Sigmoid colon (tissue), 7 donors: ENCODE results near the gene CENPO. TPM values are rescaled to one million over a fixed set of nuclear protein-coding genes. Genes with fewer than 3 reads are reported as not detected.

ENCODE experiments used
- DNase-seq: peaks from one replicate; pipeline ENCODE4 v3.0.0-alpha.2; 2019
- H3K27ac ChIP-seq, 4 donors: fragments of 200-600 bp; sonication (generic); one replicate each; pipeline ENCODE4 v1.5.1; 2016 to 2019; ENCODE audit warnings: mild to moderate bottlenecking in 1 of 4
- H3K27me3 ChIP-seq, 3 donors: fragments of 200-600 bp; sonication (generic); one replicate each; pipeline ENCODE4 v1.5.1; 2019; ENCODE audit warnings: mild to moderate bottlenecking in 1 of 3
- H3K36me3 ChIP-seq, 4 donors: fragments of 200-600 bp; sonication (generic); one replicate each; pipeline ENCODE4 v1.5.1; 2016 to 2019
- H3K4me1 ChIP-seq, 4 donors: fragments of 200-600 bp; sonication (generic); one replicate each; pipeline ENCODE4 v1.5.1; 2017 to 2019
- H3K4me3 ChIP-seq, 4 donors: fragments of 200-600 bp; sonication (generic); one replicate each; pipeline ENCODE4 v1.5.1; 2017 to 2019; ENCODE audit warnings: mild to moderate bottlenecking in 2 of 4, moderate library complexity in 1 of 4
- H3K9me3 ChIP-seq, 4 donors: fragments of 200-600 bp in 3 of 4; sonication (generic) in 3 of 4; one replicate each; pipeline versions ENCODE4 v1.5.1 to v1.6.1; 2013 to 2019
- EP300 ChIP-seq, 4 donors: sonication (generic); formaldehyde crosslinking; IDR thresholded peaks; one replicate each; pipeline ENCODE4 v1.6.1; 2017; ENCODE audit warnings: antibody characterized with exemption in 4 of 4
- POLR2A ChIP-seq, 2 donors: fragments of 450-650 bp; IDR thresholded peaks; one replicate each; pipeline ENCODE4 v1.6.1; 2016; ENCODE audit warnings: antibody characterized with exemption in 2 of 2, mild to moderate bottlenecking in 2 of 2, moderate library complexity in 2 of 2
- POLR2AphosphoS5 ChIP-seq, 4 donors: sonication (generic); formaldehyde crosslinking; IDR thresholded peaks; one replicate each; pipeline ENCODE4 v1.6.1; 2017; ENCODE audit warnings: antibody characterized with exemption in 4 of 4
- WGBS, 2 donors: extraction: QIAGEN DNeasy Blood & Tissue Kit; methylation state at CpG; one replicate each; pipeline ENCODE4 v1.1.7; 2013; 5-methylcytosine and 5-hydroxymethylcytosine counted together
- intact Hi-C: fragments of 100-400 bp; cut with DNase I; formaldehyde crosslinking; loops from one replicate; pipeline ENCODE4 v1.15.1; 2023
- polyA plus RNA-seq, 3 donors: library from polyadenylated mRNA; stranded (reverse); fragments of 200-250 nt; gene quantifications; one replicate each; pipeline ENCODE4 v1.2.3, GENCODE V29; 2013
- total RNA-seq, 4 donors: library from RNA; depleted of rRNA; stranded (reverse); fragments of >200 nt; gene quantifications; one replicate each; pipeline ENCODE4 v1.1.0, GENCODE V29; 2016
- TF ChIP-seq, protein P1 (sequence below), 4 experiments: fragments of 450-650 bp in 3 of 4; fragments of 200-600 bp in 1 of 4; IDR thresholded peaks; one replicate each; pipeline ENCODE4 v1.5.1; 2016 to 2019; ENCODE audit warnings: antibody characterized with exemption in 4 of 4, mild to moderate bottlenecking in 3 of 4, moderate library complexity in 2 of 4
- donor health status: healthy with polysubstance abuse.
- donor health status: Bipolar disorder and iron deficiency.
- donor health status: healthy.

CENPO gene
- total and polyA plus RNA-seq, 7 donors: 0.49 to 10.4 (median 4.9) TPM

DNA sequence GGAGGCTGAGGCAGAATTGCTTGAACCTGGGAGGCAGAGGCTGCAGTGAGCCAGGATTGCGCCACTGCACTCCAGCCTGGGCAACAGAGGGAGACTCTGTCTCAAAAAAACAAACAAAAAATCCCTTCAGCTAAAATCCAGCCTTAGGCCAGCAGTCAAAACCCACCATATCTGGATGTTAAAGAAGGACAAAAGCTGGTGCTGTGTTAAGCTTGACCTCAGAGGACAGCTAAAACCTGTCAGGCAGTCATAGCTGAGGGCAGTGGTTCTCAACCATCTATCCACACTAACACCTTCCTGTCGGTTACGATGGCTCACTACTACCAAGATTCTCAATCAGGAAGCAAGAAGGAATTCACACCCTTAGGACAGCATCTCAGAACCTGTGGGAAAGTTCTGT, 9.6 kb upstream of the CENPO start:
- 94 to 97% methylated on average over 3 of the region's 3 CpGs for WGBS, 2 donors
- H3K9me3 ChIP-seq: no peaks in the 10 kb centered on the region

DNA sequence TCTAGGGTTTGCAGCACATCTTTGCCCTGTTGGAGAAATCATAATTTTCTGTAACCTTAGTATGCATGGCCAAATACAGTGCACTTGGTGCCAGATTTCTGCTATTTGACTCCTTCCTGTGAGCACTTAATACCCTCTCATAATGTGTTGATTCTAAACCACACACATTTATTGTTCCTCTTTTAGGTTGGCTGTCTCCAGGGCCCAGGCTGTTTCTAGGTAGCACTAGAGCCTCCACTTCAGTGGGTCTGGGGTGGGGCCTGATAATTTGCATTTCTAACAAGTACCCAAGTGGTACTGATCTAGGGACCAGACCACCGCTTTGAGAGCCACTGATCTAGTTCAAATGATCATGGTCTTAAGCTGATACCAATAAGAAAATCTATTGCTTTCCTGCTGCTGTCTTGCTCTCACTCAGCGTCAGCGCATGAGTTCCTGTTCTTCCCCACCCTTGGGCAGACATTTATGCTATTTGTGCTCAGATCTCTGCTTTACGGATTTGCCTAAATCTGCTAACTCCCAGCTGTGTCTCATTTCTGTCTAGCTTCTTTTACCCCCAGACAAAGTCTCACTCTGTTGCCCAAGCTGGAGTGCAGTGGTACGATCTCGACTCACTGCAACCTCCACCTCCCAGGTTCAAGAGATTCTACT, 7.4 kb upstream of the CENPO start:
- WGBS, 2 donors: 71 to 92% methylated on average over 6 of the region's 6 CpGs
- TF ChIP-seq POLR2AphosphoS5 (IDR thresholded peaks at IDR 0.05) (no peak), POLR2A (IDR thresholded peaks at IDR 0.05) (no peak), EP300 (IDR thresholded peaks at IDR 0.05) (no peak)
- TF ChIP-seq, protein P1, sequence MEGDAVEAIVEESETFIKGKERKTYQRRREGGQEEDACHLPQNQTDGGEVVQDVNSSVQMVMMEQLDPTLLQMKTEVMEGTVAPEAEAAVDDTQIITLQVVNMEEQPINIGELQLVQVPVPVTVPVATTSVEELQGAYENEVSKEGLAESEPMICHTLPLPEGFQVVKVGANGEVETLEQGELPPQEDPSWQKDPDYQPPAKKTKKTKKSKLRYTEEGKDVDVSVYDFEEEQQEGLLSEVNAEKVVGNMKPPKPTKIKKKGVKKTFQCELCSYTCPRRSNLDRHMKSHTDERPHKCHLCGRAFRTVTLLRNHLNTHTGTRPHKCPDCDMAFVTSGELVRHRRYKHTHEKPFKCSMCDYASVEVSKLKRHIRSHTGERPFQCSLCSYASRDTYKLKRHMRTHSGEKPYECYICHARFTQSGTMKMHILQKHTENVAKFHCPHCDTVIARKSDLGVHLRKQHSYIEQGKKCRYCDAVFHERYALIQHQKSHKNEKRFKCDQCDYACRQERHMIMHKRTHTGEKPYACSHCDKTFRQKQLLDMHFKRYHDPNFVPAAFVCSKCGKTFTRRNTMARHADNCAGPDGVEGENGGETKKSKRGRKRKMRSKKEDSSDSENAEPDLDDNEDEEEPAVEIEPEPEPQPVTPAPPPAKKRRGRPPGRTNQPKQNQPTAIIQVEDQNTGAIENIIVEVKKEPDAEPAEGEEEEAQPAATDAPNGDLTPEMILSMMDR (IDR thresholded peaks at IDR 0.05): no peak
- Histone ChIP-seq H3K4me1 (no peaks in the 10 kb centered on the region), H3K27ac (no peak overlapping the region), H3K9me3 (no peaks in the 10 kb centered on the region), H3K36me3 (no peaks in the 10 kb centered on the region), H3K27me3 (no peaks in the 10 kb centered on the region), H3K4me3 (no peak overlapping the region)
- DNase-seq: no peak
- intact Hi-C loops: no loop called here

More for the DNA sequence above, 9.6 kb upstream of the CENPO start:
- H3K27ac ChIP-seq: no peak overlapping the region
- H3K4me3 ChIP-seq: no peak overlapping the region
- no peaks in the 10 kb centered on the region for H3K4me1 ChIP-seq
- DNase-seq: no peak
- H3K27me3 ChIP-seq: no peaks in the 10 kb centered on the region
- intact Hi-C loops: no loop called here
- no peaks in the 10 kb centered on the region for H3K36me3 ChIP-seq
- TF ChIP-seq POLR2A (IDR thresholded peaks at IDR 0.05) (no peak), EP300 (IDR thresholded peaks at IDR 0.05) (no peak), POLR2AphosphoS5 (IDR thresholded peaks at IDR 0.05) (no peak)
- TF ChIP-seq, protein P1 (IDR thresholded peaks at IDR 0.05): no peak

DNA sequence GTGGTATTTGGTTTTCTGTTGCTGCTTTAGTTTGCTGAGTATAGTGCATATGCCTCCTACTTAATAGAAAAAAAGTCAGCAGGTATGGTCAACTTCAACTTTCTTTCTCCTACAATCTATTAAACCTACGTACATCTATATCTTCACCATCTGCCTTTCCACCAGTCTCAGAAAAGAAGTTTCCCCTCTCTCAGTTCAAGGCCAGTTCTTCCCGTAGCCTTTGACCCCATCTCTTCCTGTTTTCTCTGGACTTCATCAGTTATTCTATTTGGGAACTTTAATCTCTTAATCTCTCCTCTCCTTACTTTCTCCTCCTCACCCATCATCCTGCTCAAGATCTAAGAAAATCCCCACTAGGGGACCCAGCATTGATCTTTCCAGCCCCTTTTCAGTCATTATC, 5.7 kb upstream of the CENPO start:
- Histone ChIP-seq H3K27me3 (no peaks in the 10 kb centered on the region), H3K36me3 (no peaks in the 10 kb centered on the region), H3K9me3 (no peaks in the 10 kb centered on the region), H3K27ac (no peak overlapping the region), H3K4me3 (no peak overlapping the region), H3K4me1 (peaks cover 0 to 7% (median 4%) of the 10 kb centered on the region in 4 donors)
- intact Hi-C loops: no loop called here
- no peak for DNase-seq
- WGBS, 2 donors: 85 to 89% methylated on average over 2 of the region's 2 CpGs
- no peak for TF ChIP-seq POLR2AphosphoS5 (IDR thresholded peaks at IDR 0.05)
- no peak for TF ChIP-seq EP300 (IDR thresholded peaks at IDR 0.05)
- no peak for TF ChIP-seq POLR2A (IDR thresholded peaks at IDR 0.05)
- TF ChIP-seq, protein P1 (IDR thresholded peaks at IDR 0.05): no peak

DNA sequence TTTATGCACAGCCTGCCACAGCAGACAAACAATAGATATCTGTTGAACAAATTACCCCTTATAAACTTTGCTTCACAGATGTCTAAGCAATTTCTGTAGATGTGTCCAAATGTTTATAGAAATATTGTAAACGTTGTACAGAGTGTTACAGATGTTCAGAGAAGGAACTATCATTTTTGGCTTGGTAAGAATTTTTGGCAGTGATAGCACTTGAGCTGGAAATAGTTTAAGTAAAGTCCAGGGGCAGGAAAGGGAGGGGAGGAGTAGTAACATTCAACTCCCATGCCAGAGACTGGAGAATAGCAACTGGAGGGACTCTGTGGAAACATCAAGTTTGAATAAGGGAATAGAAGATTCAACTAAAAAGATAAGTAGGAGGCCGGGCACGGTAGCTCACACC, 4.4 kb upstream of the CENPO start:
- no peak overlapping the region for H3K27ac ChIP-seq
- no peak for DNase-seq
- intact Hi-C loops: no loop called here
- H3K27me3 ChIP-seq: no peaks in the 10 kb centered on the region
- peaks cover 0 to 12% (median 10%) of the 10 kb centered on the region in 4 donors for H3K4me1 ChIP-seq
- 61 to 65% methylated on average over 3 of the region's 3 CpGs for WGBS, 2 donors
- no peaks in the 10 kb centered on the region for H3K36me3 ChIP-seq
- TF ChIP-seq POLR2AphosphoS5 (IDR thresholded peaks at IDR 0.05): no peak
- TF ChIP-seq, protein P1 (IDR thresholded peaks at IDR 0.05): no peak
- no peak for TF ChIP-seq POLR2A (IDR thresholded peaks at IDR 0.05)
- TF ChIP-seq EP300 (IDR thresholded peaks at IDR 0.05): no peak
- no peak overlapping the region for H3K4me3 ChIP-seq
- H3K9me3 ChIP-seq: no peaks in the 10 kb centered on the region

DNA sequence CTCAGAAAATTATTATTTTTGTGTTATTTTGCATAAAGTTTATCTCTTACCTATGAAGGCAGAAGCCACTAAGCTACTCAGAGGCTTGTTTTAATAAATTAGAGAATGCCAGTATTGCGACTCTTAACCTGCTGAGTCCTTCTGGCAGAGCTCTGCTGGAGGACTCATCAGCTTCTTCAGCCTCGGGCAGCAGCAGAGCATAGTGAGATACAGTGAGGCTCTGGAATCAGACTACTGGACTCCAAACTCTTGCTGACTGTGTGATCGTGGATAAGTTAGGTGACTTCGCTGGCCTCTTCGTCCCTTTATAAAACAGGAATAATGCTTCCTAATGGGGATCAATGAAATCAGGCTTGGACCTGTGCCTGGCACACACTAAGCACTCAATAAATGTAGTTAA, 1.8 kb upstream of the CENPO start:
- 95 to 97% methylated on average over 5 of the region's 5 CpGs for WGBS, 2 donors
- Histone ChIP-seq H3K9me3 (no peaks in the 10 kb centered on the region), H3K27me3 (no peaks in the 10 kb centered on the region), H3K4me3 (no peak overlapping the region), H3K27ac (no peak overlapping the region), H3K4me1 (peaks cover 0 to 17% (median 13%) of the 10 kb centered on the region in 4 donors), H3K36me3 (no peaks in the 10 kb centered on the region)
- intact Hi-C loops: loop anchor here (10.0 kb wide), 1 partner anchor 667 kb away; the partner anchor contains the start of genes FAM228B and PFN4
- DNase-seq: no peak
- TF ChIP-seq EP300 (IDR thresholded peaks at IDR 0.05) (no peak), POLR2AphosphoS5 (IDR thresholded peaks at IDR 0.05) (no peak), POLR2A (IDR thresholded peaks at IDR 0.05) (no peak)
- TF ChIP-seq, protein P1 (IDR thresholded peaks at IDR 0.05): no peak
